Measurements from ENCODE around the gene CMC1.
A peak's percentile ranks its signal among the peaks of the same experiment; 100 is the strongest.

Gene CMC1

GRCh38 chr3:28239108-28239507 lies 2.3 kb upstream of the CMC1 start:
- in situ Hi-C loops (cut with HindIII; ENCODE audit: low pct_ligation_motif_present, low sequenced_read_pairs), result no loop called here
- Histone ChIP-seq H3K4me3 (ENCODE audit: low read depth, low read length) (no peak overlapping the region), H3K27me3 (replicated peaks) (no peaks in the 10 kb centered on the region), H3K36me3 (replicated peaks) (no peaks in the 10 kb centered on the region), H3K27ac (no peak overlapping the region)
- no peak for DNase-seq
- no peak for TF ChIP-seq CTCF (IDR thresholded peaks at IDR 0.05; ENCODE audit: low read depth, low read length, missing control alignments)

GRCh38 chr3:28240441-28240840 lies 978 bp upstream of the CMC1 start:
- no peaks in the 10 kb centered on the region for H3K27me3 ChIP-seq (replicated peaks)
- H3K27ac ChIP-seq, result no peak overlapping the region
- H3K36me3 ChIP-seq (replicated peaks), result no peaks in the 10 kb centered on the region
- in situ Hi-C loops (cut with HindIII; ENCODE audit: low pct_ligation_motif_present, low sequenced_read_pairs), result no loop called here
- TF ChIP-seq CTCF (IDR thresholded peaks at IDR 0.05; ENCODE audit: low read depth, low read length, missing control alignments), result no peak
- H3K4me3 ChIP-seq (ENCODE audit: low read depth, low read length), result no peak overlapping the region
- DNase-seq, result no peak

- no peak for TF ChIP-seq CTCF (IDR thresholded peaks at IDR 0.05; ENCODE audit: low read depth, low read length, missing control alignments)
- Histone ChIP-seq H3K36me3 (replicated peaks) (no peaks in the 10 kb centered on the region), H3K4me3 (ENCODE audit: low read depth, low read length) (peak overlapping the region; percentile 87), H3K27me3 (replicated peaks) (no peaks in the 10 kb centered on the region), H3K27ac (no peak overlapping the region)
- DNase-seq, result no peak
- in situ Hi-C loops (cut with HindIII; ENCODE audit: low pct_ligation_motif_present, low sequenced_read_pairs), result no loop called here
Measured at GRCh38 chr3:28242519-28242918, 1.1 kb downstream of the CMC1 start.

GRCh38 chr3:28243424-28244106 lies 2.1 kb downstream of the CMC1 start:
- TF ChIP-seq CTCF (IDR thresholded peaks at IDR 0.05; ENCODE audit: low read depth, low read length, missing control alignments), result no peak
- Histone ChIP-seq H3K36me3 (replicated peaks) (no peaks in the 10 kb centered on the region), H3K27me3 (replicated peaks) (no peaks in the 10 kb centered on the region), H3K27ac (no peak overlapping the region), H3K4me3 (ENCODE audit: low read depth, low read length) (no peak overlapping the region)
- DNase-seq, result no peak
- in situ Hi-C loops (cut with HindIII; ENCODE audit: low pct_ligation_motif_present, low sequenced_read_pairs), result no loop called here

GRCh38 chr3:28244491-28244890 lies 3.1 kb downstream of the CMC1 start:
- in situ Hi-C loops (cut with HindIII; ENCODE audit: low pct_ligation_motif_present, low sequenced_read_pairs), result no loop called here
- Histone ChIP-seq H3K36me3 (replicated peaks) (no peaks in the 10 kb centered on the region), H3K4me3 (ENCODE audit: low read depth, low read length) (no peak overlapping the region), H3K27me3 (replicated peaks) (no peaks in the 10 kb centered on the region), H3K27ac (no peak overlapping the region)
- no peak for TF ChIP-seq CTCF (IDR thresholded peaks at IDR 0.05; ENCODE audit: low read depth, low read length, missing control alignments)
- no peak for DNase-seq

GRCh38 chr3:28247286-28247685 lies 5.9 kb downstream of the CMC1 start:
- H3K27me3 ChIP-seq (replicated peaks), result no peaks in the 10 kb centered on the region
- no peak for DNase-seq
- in situ Hi-C loops (cut with HindIII; ENCODE audit: low pct_ligation_motif_present, low sequenced_read_pairs), result no loop called here

More at GRCh38 chr3:28247286-28247685, 5.9 kb downstream of the CMC1 start:
- TF ChIP-seq CTCF (IDR thresholded peaks at IDR 0.05; ENCODE audit: low read depth, low read length, missing control alignments), result no peak
- H3K4me3 ChIP-seq (ENCODE audit: low read depth, low read length), result no peak overlapping the region
- H3K27ac ChIP-seq, result no peak overlapping the region
- H3K36me3 ChIP-seq (replicated peaks), result no peaks in the 10 kb centered on the region
